Activated naive CD8-positive, alpha-beta T cell treated with anti-CD3 and anti-CD28 coated beads, Interleukin-2, amount 10 ng/mL, durations not matched to agents 7 days and 5 days (primary cell): ENCODE results near the gene DCTN5. TPM values are rescaled to one million over a fixed set of nuclear protein-coding genes. Genes with fewer than 3 reads are reported as not detected.

ENCODE experiments used
- total RNA-seq, 2 experiments: library from RNA; stranded (reverse); gene quantifications; one replicate each; pipeline ENCODE4 v1.2.3, GENCODE V29; 2021

Gene DCTN5
- total RNA-seq, 2 experiments from 2014 or later = 83.9 to 89.3 TPM

Other genes with a start within 250 kb of the DCTN5 start
- 10 to 100 TPM; 22.3 to 23.6 TPM for gene COG7, start 188.3 kb upstream of the DCTN5 start, total RNA-seq
- 100 to 1,000 TPM; 125 to 137 TPM for gene GGA2, start 131.0 kb upstream of the DCTN5 start, total RNA-seq
- 10 to 100 TPM; 11.0 to 11.2 TPM for gene EARS2, start 84.1 kb upstream of the DCTN5 start, total RNA-seq
- 10 to 100 TPM; 43.3 to 44.6 TPM for gene UBFD1, start 83.7 kb upstream of the DCTN5 start, total RNA-seq
- 10 to 100 TPM; 65.0 to 66.3 TPM for gene NDUFAB1, start 45.1 kb upstream of the DCTN5 start, total RNA-seq
- 10 to 100 TPM; 20.2 to 21.3 TPM for gene PALB2, start 156 bp upstream of the DCTN5 start, total RNA-seq
- 10 to 100 TPM; 76.5 to 84.8 TPM for gene PLK1, start 37.4 kb downstream of the DCTN5 start, total RNA-seq
- not detected for gene ERN2, start 71.8 kb downstream of the DCTN5 start, total RNA-seq
- gene CHP2, start 113.6 kb downstream of the DCTN5 start, total RNA-seq = not detected
- gene PRKCB, start 194.5 kb downstream of the DCTN5 start, total RNA-seq = 100 to 1,000 TPM; 120 to 123 TPM